PC-3 (cell line): ENCODE measurements around the gene BEGAIN. TPM values are rescaled to one million over a fixed set of nuclear protein-coding genes. Genes with fewer than 3 reads are reported as not detected.

Source experiments
- ATAC-seq: fragments of 200-7000 bp; cut with Tn5 transposase; 2 replicates; pipeline ENCODE4 v1.9.1; 2020; ENCODE audit warnings: mild to moderate bottlenecking, moderate library complexity
- BruUV-seq: library from RNA; stranded (reverse); fragments of 400-500 nt; replicated peaks from 2 replicates; lab custom pipeline; 2021; lab: Mats Ljungman, UMichigan
- CTCF ChIA-PET: fragments of 300-600 bp; sonication (Branson Sonifier 250); formaldehyde crosslinking; loops from one replicate; lab custom pipeline; 2022; ENCODE audit warnings: antibody characterized with exemption; lab: Charles Lee
- POLR2A ChIA-PET: fragments of 300-600 bp; sonication (Branson Sonifier 250); formaldehyde crosslinking; loops from one replicate; lab custom pipeline; 2022; ENCODE audit warnings: antibody characterized with exemption; ENCODE audit not compliant: unreplicated experiment; lab: Charles Lee
- DNase-seq: peaks from one replicate; pipeline ENCODE4 v3.0.0-alpha.2; 2015
- H2AFZ ChIP-seq: fragments of 300-600 bp; sonication (generic); 2 replicates; pipeline ENCODE4 v1.6.0; 2016; ENCODE audit warnings: antibody characterized with exemption, low read length
- H3F3A ChIP-seq: fragments of 300-600 bp; sonication (generic); one replicate; pipeline ENCODE4 v1.6.0; 2017; ENCODE audit warnings: antibody characterized with exemption, low read length, control low read depth, mild to moderate bottlenecking; ENCODE audit not compliant: unreplicated experiment
- H3K27ac ChIP-seq: fragments of 300-600 bp; sonication (generic); 2 replicates; pipeline ENCODE4 v1.5.1; 2016; ENCODE audit warnings: mild to moderate bottlenecking, low read length
- H3K27me3 ChIP-seq: fragments of 300-600 bp; sonication (generic); 2 replicates; pipeline ENCODE4 v1.6.1; 2016; ENCODE audit warnings: low read length, mixed read lengths
- H3K36me3 ChIP-seq: fragments of 300-600 bp; sonication (generic); 2 replicates; pipeline ENCODE4 v1.6.1; 2016; ENCODE audit warnings: low read depth, mixed run types, low read length, mixed read lengths
- H3K4me1 ChIP-seq: fragments of 300-600 bp; sonication (generic); 2 replicates; pipeline ENCODE4 v1.5.1; 2016; ENCODE audit warnings: low read length; ENCODE audit not compliant: insufficient read depth
- H3K4me2 ChIP-seq: fragments of 300-600 bp; sonication (generic); 2 replicates; pipeline ENCODE4 v1.6.0; 2016; ENCODE audit warnings: low read length
- H3K4me3 ChIP-seq: fragments of 300-600 bp; sonication (generic); 2 replicates; pipeline ENCODE4 v1.5.1; 2016; ENCODE audit warnings: mild to moderate bottlenecking, low read length, mixed read lengths
- H3K79me2 ChIP-seq: fragments of 300-600 bp; sonication (generic); 2 replicates; pipeline ENCODE4 v1.6.1; 2017; ENCODE audit warnings: low read length, mixed read lengths
- H3K9ac ChIP-seq: fragments of 300-600 bp; sonication (generic); 2 replicates; pipeline ENCODE4 v1.6.0; 2016; ENCODE audit warnings: mild to moderate bottlenecking, low read length
- H3K9me2 ChIP-seq: fragments of 300-600 bp; sonication (generic); replicated peaks from 2 replicates; pipeline ENCODE4 v1.6.1; 2016; ENCODE audit warnings: mixed run types, low read length, mixed read lengths
- H3K9me3 ChIP-seq: fragments of 300-600 bp; sonication (generic); 2 replicates; pipeline ENCODE4 v1.6.1; 2016; ENCODE audit warnings: low read length, mixed read lengths
- H4K20me1 ChIP-seq: fragments of 300-600 bp; sonication (generic); 2 replicates; pipeline ENCODE4 v1.6.1; 2016; ENCODE audit warnings: low read length, mixed read lengths
- CTCF ChIP-seq: fragments of 300-600 bp; sonication (generic); conservative IDR thresholded peaks from 2 replicates; pipeline ENCODE4 v1.5.1; 2017; ENCODE audit warnings: antibody characterized with exemption, low read depth, mild to moderate bottlenecking, low read length
- EZH2 ChIP-seq: fragments of 300-600 bp; sonication (generic); IDR thresholded peaks from one replicate; pipeline ENCODE4 v1.6.1; 2017; ENCODE audit warnings: antibody characterized with exemption, mild to moderate bottlenecking, low read length; ENCODE audit not compliant: unreplicated experiment
- EZH2phosphoT487 ChIP-seq: fragments of 300-600 bp; sonication (generic); IDR thresholded peaks from 2 replicates; pipeline ENCODE4 v1.6.1; 2018; ENCODE audit warnings: mild to moderate bottlenecking, antibody characterized with exemption, low read length, borderline replicate concordance
- intact Hi-C: fragments of 100-400 bp; cut with micrococcal nuclease; formaldehyde crosslinking; loops from 2 replicates; pipeline ENCODE4 v1.9.0; 2023
- total RNA-seq: library from RNA; depleted of rRNA; stranded (reverse); fragments of >200 nt; gene quantifications from 2 replicates; pipeline ENCODE4 v1.2.3, GENCODE V29; 2014

The BEGAIN gene
- total RNA-seq, 1 experiment from 2014 or later = 3.8 TPM

- Histone ChIP-seq H4K20me1 (no peaks in the 10 kb centered on the region), H3F3A (no peaks in the 10 kb centered on the region), H3K79me2 (no peaks in the 10 kb centered on the region), H3K4me2 (no peak overlapping the region), H3K4me3 (no peak overlapping the region), H3K4me1 (no peaks in the 10 kb centered on the region), H3K9ac (no peak overlapping the region), H3K36me3 (no peaks in the 10 kb centered on the region), H2AFZ (no peak overlapping the region), H3K27me3 (peaks cover 4% of the 10 kb centered on the region; the same call in 1 of the 2 replicates), H3K9me2 (no peaks in the 10 kb centered on the region), H3K27ac (no peak overlapping the region), H3K9me3 (no peaks in the 10 kb centered on the region)
- ATAC-seq (no peak), DNase-seq (no peak)
- CTCF ChIA-PET = no interaction called here
- TF ChIP-seq CTCF = no peak
- TF ChIP-seq EZH2phosphoT487 = no peak
- TF ChIP-seq EZH2 = no peak
- no TSS peak for BruUV-seq
- POLR2A ChIA-PET = no interaction called here
- intact Hi-C loops = no loop called here
These were observed 19.7 kb upstream of the BEGAIN start for GRCh38 chr14:100606687-100607610.

- no peaks in the 10 kb centered on the region for H3K9me2 ChIP-seq
- DNase-seq (no peak), ATAC-seq (no peak)
- intact Hi-C loops = no loop called here
- no peak overlapping the region for H3K4me3 ChIP-seq
- peaks cover 5% of the 10 kb centered on the region for H3K9me3 ChIP-seq
- TF ChIP-seq EZH2phosphoT487 (no peak), CTCF (no peak), EZH2 (no peak)
- no peaks in the 10 kb centered on the region for H3K4me1 ChIP-seq
- no TSS peak for BruUV-seq
- no peak overlapping the region for H3K4me2 ChIP-seq
- H3K27ac ChIP-seq = no peak overlapping the region
- CTCF ChIA-PET = no interaction called here
- H4K20me1 ChIP-seq = no peaks in the 10 kb centered on the region
- H3K9ac ChIP-seq = no peak overlapping the region
- H2AFZ ChIP-seq = no peak overlapping the region
- POLR2A ChIA-PET = no interaction called here
- peaks cover 5% of the 10 kb centered on the region; the same call in 1 of the 2 replicates for H3K27me3 ChIP-seq
- H3K79me2 ChIP-seq = no peaks in the 10 kb centered on the region
- no peaks in the 10 kb centered on the region for H3F3A ChIP-seq
- H3K36me3 ChIP-seq = no peaks in the 10 kb centered on the region
These were observed 18.8 kb upstream of the BEGAIN start for GRCh38 chr14:100605706-100606686.
